ENCODE measurements around the gene TRIO. TPM values are rescaled to one million over a fixed set of nuclear protein-coding genes. Genes with fewer than 3 reads are reported as not detected.

TRIO gene
- total and polyA plus RNA-seq, 2 of the 8 experiments (the other 6 are each of a cell fraction or from before 2014, with no cell fraction given): 35.1 to 69.1 TPM

DNA sequence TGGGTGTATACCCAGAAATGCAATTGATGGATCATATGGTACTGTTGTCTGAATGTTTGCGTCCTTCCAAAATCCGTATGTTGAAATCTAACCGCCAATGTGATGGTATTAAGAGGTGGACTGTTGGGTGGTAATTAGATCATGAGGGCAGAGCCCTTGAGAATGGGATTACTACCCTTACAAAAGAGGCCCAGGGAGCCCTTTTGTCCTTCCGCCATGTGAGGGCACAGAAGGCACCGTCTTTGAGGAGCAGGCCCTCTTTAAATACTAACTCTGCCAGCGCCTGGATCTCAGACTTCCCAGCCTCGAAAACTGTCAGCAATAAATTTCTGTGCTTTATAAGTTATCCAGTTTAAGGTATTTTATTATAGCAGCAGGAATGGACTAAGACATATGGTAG is 282.4 kb downstream of the TRIO start:
- Histone ChIP-seq H3K56ac (replicated peaks; ENCODE audit: insufficient read length, low read depth, low read length) (no peak overlapping the region), H3K23me2 (ENCODE audit: low read depth, low read length) (no peaks in the 10 kb centered on the region)

More for the DNA sequence above, 282.4 kb downstream of the TRIO start:
- Histone ChIP-seq H3K79me2 (ENCODE audit: control insufficient read depth in 1 of 2, insufficient read depth in 2 of 2, low read length in 2 of 2) (no peaks in the 10 kb centered on the region), H2BK120ac (replicated peaks; ENCODE audit: low read depth, low read length) (no peak overlapping the region), H4K20me1 (replicated peaks in 1 of 2; ENCODE audit: control insufficient read depth in 1 of 2, insufficient read depth in 2 of 2, low read length in 2 of 2) (peaks cover 1 to 2% of the 10 kb centered on the region in 2 experiments), H2AK5ac (ENCODE audit: low read depth, low read length) (no peak overlapping the region), H2BK5ac (ENCODE audit: low read depth, low read length) (no peak overlapping the region), H3K79me1 (ENCODE audit: low read depth, low read length) (no peaks in the 10 kb centered on the region), H3K23ac (ENCODE audit: insufficient read length) (no peak overlapping the region), H3K36me3 (ENCODE audit: control insufficient read depth in 2 of 4, insufficient read depth in 4 of 4, low read length in 3 of 4) (peaks cover 0 to 11% (median 5%) of the 10 kb centered on the region in 4 experiments; a peak in 4 of 8 replicates), H3K4me2 (ENCODE audit: insufficient read depth in 1 of 2, low read depth in 2 of 2, low read length in 2 of 2) (no peak overlapping the region), H3K14ac (ENCODE audit: insufficient read length) (no peak overlapping the region), H4K5ac (ENCODE audit: insufficient read length, low read depth, low read length) (no peak overlapping the region), H3K4me1 (replicated peaks in 1 of 4; ENCODE audit: control insufficient read depth in 3 of 4, insufficient read depth in 4 of 4, low read length in 3 of 4) (peaks cover 0 to 5% (median 0%) of the 10 kb centered on the region in 4 experiments; a peak in 2 of 7 replicates), H3K9me3 (ENCODE audit: insufficient read depth in 2 of 2, low read depth in 1 of 2, low read length in 1 of 2) (no peaks in the 10 kb centered on the region), H2BK12ac (ENCODE audit: low read depth, low read length) (no peak overlapping the region), H4K8ac (ENCODE audit: extremely low read depth, insufficient read depth, low read length) (no peak overlapping the region), H4K91ac (replicated peaks; ENCODE audit: insufficient read length, low read length) (no peak overlapping the region), H3K27me3 (replicated peaks in 1 of 4; ENCODE audit: control insufficient read depth in 3 of 4, extremely low read depth in 1 of 4, insufficient read depth in 3 of 4, low read length in 3 of 4) (no peaks in the 10 kb centered on the region), H3K9ac (replicated peaks in 1 of 4; ENCODE audit: extremely low read depth in 1 of 4, low read depth in 3 of 4, low read length in 3 of 4) (no peak overlapping the region), H2BK20ac (ENCODE audit: low read length) (no peak overlapping the region), H3K27ac (ENCODE audit: low read depth, low read length) (no peak overlapping the region), H3K4me3 (ENCODE audit: extremely low read depth in 1 of 4, insufficient read depth in 2 of 4, low read depth in 3 of 4, low read length in 4 of 4) (no peak overlapping the region), H2BK15ac (ENCODE audit: low read length) (no peak overlapping the region), H3K18ac (ENCODE audit: extremely low read depth, low read length) (no peak overlapping the region), H3K4ac (replicated peaks; ENCODE audit: insufficient read length, low read depth, low read length) (no peak overlapping the region), H2AFZ (ENCODE audit: low read length) (no peak overlapping the region)
- WGBS, 2 experiments (ENCODE audit: extremely low coverage in 1 of 2, insufficient coverage in 1 of 2, insufficient read length in 1 of 2, insufficient replicate concordance in 2 of 2, low coverage in 1 of 2, low lambda C conversion rate in 2 of 2, missing lambda C conversion rate in 1 of 2): 92% methylated on average over 7 of the region's 7 CpGs; no CpG with 5 or more reads in 1 of the 2 experiments
- ChIA-PET CTCF (ENCODE audit: partially characterized antibody) (no interaction called here), POLR2A (ENCODE audit: partially characterized antibody) (no interaction called here)
- DNase-seq (ENCODE audit: low read depth in 1 of 2, low spot score in 2 of 2): no peak
- no peak for FAIRE-seq
